ENCODE data around the gene S100Z.

Gene S100Z

DNA sequence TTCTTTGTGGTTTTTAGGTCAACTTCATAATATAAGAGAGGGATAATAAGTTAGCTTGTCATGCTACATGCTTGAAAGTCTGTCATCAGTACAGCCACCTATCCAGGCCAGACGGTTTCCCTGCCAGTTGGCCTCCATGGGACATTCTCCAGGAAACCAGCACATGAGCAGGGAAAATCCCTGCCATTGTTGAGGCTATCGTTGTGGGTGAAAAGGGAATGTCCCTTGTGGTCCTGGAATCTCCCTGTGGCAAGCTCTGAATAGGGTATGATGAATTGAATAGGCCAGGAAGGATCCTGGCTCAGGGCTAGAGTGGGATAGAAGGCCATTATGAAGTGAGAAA lies 18.7 kb upstream of the S100Z start:
- H3K4me3 ChIP-seq (ENCODE audit: low read length) = no peak overlapping the region
- DNase-seq (ENCODE audit: low read depth) = peak; percentile 61
- TF ChIP-seq, protein P1, sequence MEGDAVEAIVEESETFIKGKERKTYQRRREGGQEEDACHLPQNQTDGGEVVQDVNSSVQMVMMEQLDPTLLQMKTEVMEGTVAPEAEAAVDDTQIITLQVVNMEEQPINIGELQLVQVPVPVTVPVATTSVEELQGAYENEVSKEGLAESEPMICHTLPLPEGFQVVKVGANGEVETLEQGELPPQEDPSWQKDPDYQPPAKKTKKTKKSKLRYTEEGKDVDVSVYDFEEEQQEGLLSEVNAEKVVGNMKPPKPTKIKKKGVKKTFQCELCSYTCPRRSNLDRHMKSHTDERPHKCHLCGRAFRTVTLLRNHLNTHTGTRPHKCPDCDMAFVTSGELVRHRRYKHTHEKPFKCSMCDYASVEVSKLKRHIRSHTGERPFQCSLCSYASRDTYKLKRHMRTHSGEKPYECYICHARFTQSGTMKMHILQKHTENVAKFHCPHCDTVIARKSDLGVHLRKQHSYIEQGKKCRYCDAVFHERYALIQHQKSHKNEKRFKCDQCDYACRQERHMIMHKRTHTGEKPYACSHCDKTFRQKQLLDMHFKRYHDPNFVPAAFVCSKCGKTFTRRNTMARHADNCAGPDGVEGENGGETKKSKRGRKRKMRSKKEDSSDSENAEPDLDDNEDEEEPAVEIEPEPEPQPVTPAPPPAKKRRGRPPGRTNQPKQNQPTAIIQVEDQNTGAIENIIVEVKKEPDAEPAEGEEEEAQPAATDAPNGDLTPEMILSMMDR (IDR thresholded peaks at IDR 0.05; ENCODE audit: insufficient read depth, low read depth, low read length, missing control alignments) = no peak

DNA sequence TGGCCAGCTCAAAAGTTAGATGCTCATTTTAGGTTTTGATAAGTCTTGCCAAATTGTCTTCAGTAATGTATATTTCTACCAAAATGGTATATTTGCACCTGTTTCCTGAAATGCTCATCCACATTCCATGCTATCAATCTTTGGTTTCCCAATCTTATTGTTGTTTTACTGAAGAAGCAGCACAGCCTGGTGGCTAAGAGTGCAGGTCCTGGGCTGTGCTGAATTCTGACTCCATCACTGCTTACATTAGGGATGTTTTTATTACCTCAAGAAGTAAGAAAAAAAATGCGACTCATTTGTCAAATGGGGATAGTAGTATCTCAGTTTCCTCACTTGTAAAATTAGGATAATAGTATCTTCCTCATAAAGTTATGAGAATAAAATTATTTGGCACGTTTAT lies 13.6 kb upstream of the S100Z start:
- no peak overlapping the region for H3K4me3 ChIP-seq (ENCODE audit: low read length)
- no peak for DNase-seq (ENCODE audit: low read depth)
- TF ChIP-seq, protein P1 (IDR thresholded peaks at IDR 0.05; ENCODE audit: insufficient read depth, low read depth, low read length, missing control alignments) = peak; percentile 25

DNA sequence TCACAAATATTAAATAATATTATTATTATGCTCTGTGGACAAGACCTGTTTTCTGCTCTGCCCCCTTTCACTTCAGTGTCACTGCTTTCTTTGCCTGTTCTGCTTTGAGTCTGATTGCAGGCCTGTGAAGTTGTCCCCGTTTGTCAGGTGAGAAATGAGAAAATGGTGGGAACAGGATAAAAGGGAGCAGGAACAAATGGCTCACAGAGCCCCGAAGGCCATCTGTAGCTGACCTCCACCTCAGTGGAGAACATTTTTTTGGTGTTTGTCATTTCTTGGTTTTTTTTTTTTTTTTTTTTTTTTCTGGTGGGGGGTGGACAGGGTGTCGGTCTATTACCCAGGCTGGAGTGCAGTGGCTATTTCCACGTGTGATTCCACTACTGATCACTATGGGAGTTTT lies 13.2 kb upstream of the S100Z start:
- DNase-seq (ENCODE audit: low read depth) = no peak
- no peak overlapping the region for H3K4me3 ChIP-seq (ENCODE audit: low read length)
- TF ChIP-seq, protein P1 (IDR thresholded peaks at IDR 0.05; ENCODE audit: insufficient read depth, low read depth, low read length, missing control alignments) = no peak

DNA sequence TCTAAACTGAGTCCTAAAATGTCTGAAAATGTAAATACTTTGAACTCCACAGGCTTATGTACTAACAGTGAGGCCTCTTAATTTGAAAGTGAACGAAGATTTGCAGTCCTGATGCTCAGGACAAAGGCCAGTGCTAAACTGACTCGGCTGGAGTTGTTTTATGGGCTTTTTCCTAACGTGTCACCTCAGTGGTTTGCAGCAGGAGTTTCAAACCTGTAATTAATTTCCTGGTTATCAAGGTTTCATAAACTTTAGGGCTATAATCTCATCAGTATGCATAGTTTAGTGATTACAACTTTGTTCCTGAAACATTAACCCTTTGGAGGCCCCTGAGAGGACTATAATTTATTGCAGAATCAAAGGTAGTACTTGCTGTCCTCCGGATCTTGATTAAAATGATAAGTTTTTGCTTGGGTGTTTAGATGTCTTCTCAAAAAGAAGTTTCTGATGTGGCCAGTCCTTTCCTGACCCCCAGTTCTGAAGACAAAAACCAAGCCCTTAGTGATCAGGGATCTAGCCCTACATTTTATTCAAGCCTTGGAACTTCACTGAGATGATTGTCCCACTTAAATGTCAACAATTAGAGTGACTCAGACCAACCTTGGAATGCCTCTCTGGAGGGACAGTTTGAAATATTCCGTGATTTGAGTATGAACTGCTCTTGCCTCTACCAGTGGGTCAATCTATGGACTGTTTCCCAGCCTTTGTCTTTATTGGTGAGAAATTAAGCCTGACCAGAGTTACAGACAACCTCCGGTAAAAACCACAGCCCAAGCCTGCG lies 11.1 kb upstream of the S100Z start:
- H3K4me3 ChIP-seq (ENCODE audit: low read length) = no peak overlapping the region
- TF ChIP-seq, protein P1 (IDR thresholded peaks at IDR 0.05; ENCODE audit: insufficient read depth, low read depth, low read length, missing control alignments) = no peak
- no peak for DNase-seq (ENCODE audit: low read depth)

DNA sequence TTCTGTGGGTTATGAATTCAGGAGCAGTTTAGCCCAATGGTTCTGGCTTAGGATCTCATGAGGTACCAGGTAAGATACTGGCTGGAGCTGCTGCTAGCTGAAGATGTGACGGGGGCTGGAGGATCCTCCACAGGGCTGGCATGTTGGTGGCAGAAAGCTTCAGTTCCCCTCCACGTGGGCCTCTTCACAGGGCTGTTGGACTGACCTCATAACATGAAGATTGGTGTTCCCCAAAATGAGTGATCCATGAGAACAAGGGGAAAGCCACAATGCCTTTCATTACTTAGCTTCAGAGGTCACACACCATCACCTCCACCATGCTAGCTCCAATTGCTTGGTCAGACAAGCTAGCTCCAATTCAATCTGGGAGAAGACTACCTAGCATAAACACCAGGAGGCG lies 8.5 kb upstream of the S100Z start:
- TF ChIP-seq, protein P1 (IDR thresholded peaks at IDR 0.05; ENCODE audit: insufficient read depth, low read depth, low read length, missing control alignments) = no peak
- no peak for DNase-seq (ENCODE audit: low read depth)
- H3K4me3 ChIP-seq (ENCODE audit: low read length) = no peak overlapping the region

DNA sequence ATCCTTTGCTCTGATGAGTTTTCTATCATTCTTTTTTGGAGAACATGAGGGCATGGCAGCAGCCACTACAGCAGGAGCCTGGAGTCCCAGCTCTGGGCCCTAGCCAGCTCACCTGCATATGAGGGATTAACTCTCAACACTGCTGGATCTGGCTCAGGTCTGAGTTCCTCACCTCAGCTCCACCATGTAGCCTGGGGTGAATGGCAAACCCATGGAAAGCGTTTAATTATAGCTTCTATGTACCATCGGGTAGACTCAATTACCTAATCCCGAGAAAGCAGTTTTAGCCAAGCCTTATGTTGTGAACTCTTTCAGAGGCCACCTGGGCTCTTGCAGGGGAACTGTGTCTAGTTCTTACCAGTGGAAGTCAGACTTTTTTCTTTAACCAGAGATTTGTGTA lies 3.9 kb upstream of the S100Z start:
- no peak overlapping the region for H3K4me3 ChIP-seq (ENCODE audit: low read length)
- no peak for DNase-seq (ENCODE audit: low read depth)
- TF ChIP-seq, protein P1 (IDR thresholded peaks at IDR 0.05; ENCODE audit: insufficient read depth, low read depth, low read length, missing control alignments) = no peak

DNA sequence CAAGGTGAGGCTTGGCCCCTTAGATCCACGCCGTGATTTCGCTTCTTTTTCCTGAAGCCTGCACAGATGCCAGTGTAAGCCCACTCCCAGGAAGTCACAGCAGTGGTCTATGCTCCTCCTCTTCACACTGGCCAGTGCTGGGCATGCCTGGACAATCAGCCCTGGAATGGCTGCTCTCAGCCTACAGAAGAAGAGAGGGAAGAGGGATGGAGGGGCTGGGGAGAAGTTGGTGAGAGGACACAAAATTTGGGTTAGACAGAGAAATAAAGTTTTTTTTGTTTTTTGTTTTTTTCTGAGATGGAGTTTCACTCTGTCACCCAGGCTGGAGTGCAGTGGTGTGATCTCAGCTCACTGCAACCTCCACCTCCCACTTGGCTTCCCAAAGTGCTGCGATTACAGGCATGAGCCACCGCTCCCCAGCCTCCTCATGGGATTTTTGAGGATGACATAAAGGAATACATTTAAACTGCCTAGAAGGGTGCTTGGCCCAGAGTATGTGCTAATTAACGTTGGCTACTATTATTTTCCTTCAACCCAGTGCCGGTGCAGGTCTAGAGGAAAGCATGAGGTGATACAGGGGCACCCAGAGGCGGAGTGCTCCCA lies 830 bp downstream of the S100Z start:
- TF ChIP-seq, protein P1 (IDR thresholded peaks at IDR 0.05; ENCODE audit: insufficient read depth, low read depth, low read length, missing control alignments) = no peak
- no peak overlapping the region for H3K4me3 ChIP-seq (ENCODE audit: low read length)

More for the DNA sequence above, 830 bp downstream of the S100Z start:
- DNase-seq (ENCODE audit: low read depth) = no peak
